Medulla oblongata (tissue), 1 donor: ENCODE data around the gene ECEL1.
A peak's percentile ranks its signal among the peaks of the same experiment; 100 is the strongest.

ENCODE experiments used
- DNase-seq: peaks from one replicate; pipeline ENCODE4 v3.0.0-alpha.2; 2015; ENCODE audit errors: extremely low spot score

Gene ECEL1

GRCh38 chr2:232522623-232523401 lies 35.2 kb upstream of the ECEL1 start:
- DNase-seq = no peak

DNA sequence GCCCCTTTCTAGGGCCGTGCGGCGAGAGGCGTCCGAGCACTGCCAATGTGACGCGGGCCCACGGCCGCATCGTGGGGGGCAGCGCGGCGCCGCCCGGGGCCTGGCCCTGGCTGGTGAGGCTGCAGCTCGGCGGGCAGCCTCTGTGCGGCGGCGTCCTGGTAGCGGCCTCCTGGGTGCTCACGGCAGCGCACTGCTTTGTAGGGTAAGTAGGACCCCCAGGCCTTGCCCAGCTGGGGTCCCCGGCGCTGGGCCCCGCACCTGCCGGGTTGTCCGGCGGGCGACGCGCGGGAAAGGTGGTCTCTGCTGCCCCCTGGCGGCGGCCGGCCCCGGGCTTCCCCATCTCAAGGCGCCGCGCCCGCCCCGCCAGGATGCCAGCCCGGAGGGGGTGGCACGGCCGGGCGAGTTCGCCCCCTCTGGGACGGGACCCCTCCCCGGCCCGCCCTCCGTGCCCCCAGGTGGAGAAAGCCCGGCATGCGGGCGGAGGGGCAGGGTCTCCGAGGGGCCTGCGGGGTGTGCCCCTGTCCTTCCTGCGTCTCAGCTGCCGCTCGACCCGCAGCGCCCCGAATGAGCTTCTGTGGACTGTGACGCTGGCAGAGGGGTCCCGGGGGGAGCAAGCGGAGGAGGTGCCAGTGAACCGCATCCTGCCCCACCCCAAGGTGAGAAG lies 34.5 kb upstream of the ECEL1 start:
- DNase-seq = peak; percentile 28

DNA sequence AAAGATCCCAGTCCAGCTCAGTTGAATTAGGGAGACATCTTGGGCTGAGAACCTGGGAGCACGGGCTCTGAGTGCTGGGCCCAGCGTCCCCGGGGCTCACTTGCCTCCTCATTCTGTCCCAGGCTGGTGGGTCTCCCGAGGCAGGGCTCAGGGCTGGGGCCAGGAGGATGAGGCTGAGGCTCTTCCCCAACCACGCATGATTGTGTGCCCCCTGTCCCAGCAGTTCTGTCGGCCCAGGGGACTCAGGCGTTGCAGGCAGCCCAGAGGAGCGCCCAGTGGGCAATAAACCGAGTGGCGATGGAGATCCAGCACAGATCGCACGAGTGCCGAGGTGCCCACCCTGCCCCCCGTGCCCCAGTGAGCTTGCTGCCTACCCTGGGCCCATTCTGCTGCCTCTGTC lies 33.5 kb upstream of the ECEL1 start:
- DNase-seq = no peak

DNA sequence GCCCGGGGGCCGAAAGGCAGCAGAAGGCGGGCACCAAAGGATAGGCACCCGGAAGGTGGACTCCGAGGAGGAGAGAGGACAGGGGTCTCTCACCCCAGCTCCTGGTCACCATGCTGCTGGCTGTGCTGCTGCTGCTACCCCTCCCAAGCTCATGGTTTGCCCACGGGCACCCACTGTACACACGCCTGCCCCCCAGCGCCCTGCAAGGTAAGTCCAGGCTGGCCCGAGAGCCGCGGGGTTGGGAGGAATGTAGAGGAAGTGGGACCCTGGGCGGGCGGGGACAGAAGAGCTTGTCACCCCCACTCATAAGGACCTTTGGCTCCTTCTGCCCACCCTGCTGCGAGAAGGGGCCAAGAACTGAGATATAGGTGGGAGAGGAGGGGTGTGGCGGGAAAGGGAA lies 32.9 kb upstream of the ECEL1 start:
- DNase-seq = no peak

GRCh38 chr2:232519581-232520438 lies 32.2 kb upstream of the ECEL1 start, which contains the start of gene PRSS56:
Gene PRSS56 (plus strand): TSS chr2:232520388. CDS start chr2:232520599, 211 bp downstream.
- no peak for DNase-seq

DNA sequence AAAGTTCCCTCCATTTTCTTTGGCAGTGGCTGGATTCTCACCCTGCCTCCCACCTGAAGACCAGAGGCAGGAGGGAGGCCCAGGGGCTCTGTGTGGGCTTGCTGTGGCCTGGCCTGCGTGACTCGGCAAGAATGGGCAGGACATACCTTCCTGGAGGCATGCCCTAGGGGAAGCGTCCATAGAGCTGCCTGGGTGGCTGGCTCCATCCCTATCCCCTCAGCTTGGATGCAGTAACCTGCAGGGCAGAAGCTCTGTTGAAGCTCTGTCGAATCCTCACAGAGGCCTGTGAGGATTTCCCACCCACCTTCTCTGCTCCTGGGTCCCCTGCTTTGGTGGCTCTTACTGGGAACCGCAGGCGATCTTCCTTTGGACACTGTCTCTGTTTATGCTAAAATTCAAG lies 31.2 kb upstream of the ECEL1 start:
- DNase-seq = no peak

GRCh38 chr2:232516551-232516950 lies 28.9 kb upstream of the ECEL1 start:
- DNase-seq = no peak

GRCh38 chr2:232515639-232516038 lies 28.0 kb upstream of the ECEL1 start:
- no peak for DNase-seq

DNA sequence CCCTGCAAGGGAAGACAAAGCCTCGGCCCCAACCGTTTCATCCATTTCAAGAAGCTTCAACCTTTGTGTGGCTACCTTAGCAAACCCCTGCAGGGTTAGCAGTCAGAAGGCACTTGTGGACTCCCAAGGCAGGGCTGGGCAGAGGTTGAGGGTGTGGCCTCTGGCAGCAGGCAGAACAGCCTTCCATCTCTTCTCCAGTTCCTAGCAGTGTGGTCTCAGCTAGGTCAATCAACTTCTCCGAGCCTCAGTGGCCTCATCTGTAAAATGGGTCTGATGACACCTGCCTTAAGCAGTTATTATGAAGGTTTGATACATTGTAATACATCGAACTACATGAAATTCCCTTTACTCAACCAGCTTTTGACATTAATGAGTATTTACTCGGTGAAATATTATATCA lies 25.7 kb upstream of the ECEL1 start:
- no peak for DNase-seq

GRCh38 chr2:232512602-232513001 lies 25.0 kb upstream of the ECEL1 start:
- no peak for DNase-seq

- no peak for DNase-seq
These were observed 23.8 kb upstream of the ECEL1 start for GRCh38 chr2:232511336-232511890.

GRCh38 chr2:232508251-232508650 lies 20.6 kb upstream of the ECEL1 start:
- DNase-seq = no peak

- DNase-seq = no peak
These were observed 19.1 kb upstream of the ECEL1 start for GRCh38 chr2:232506709-232507108.

DNA sequence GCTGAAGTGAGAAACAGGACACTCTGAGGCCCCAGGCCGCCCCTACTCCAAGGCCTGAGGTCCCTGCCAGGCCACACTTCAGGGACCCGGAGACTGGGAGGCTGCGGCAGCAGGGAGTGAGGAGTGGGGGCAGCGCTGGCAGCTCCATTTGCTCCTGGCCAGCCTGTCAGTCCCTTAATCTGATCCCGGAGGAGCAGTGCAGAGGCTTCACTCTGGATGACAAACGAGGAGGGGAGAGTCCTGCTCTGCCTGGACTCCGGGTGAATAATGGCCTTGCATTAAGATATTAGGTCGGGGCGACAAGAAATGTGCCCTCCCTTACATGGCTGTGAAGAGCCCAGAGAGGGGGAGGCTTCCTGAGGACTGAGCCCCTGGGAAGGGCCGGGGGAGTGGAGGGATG lies 18.2 kb upstream of the ECEL1 start:
- no peak for DNase-seq

- DNase-seq = no peak
These were observed 16.8 kb upstream of the ECEL1 start for GRCh38 chr2:232504438-232504837.

- no peak for DNase-seq
These were observed 16.2 kb upstream of the ECEL1 start for GRCh38 chr2:232503809-232504323.

DNA sequence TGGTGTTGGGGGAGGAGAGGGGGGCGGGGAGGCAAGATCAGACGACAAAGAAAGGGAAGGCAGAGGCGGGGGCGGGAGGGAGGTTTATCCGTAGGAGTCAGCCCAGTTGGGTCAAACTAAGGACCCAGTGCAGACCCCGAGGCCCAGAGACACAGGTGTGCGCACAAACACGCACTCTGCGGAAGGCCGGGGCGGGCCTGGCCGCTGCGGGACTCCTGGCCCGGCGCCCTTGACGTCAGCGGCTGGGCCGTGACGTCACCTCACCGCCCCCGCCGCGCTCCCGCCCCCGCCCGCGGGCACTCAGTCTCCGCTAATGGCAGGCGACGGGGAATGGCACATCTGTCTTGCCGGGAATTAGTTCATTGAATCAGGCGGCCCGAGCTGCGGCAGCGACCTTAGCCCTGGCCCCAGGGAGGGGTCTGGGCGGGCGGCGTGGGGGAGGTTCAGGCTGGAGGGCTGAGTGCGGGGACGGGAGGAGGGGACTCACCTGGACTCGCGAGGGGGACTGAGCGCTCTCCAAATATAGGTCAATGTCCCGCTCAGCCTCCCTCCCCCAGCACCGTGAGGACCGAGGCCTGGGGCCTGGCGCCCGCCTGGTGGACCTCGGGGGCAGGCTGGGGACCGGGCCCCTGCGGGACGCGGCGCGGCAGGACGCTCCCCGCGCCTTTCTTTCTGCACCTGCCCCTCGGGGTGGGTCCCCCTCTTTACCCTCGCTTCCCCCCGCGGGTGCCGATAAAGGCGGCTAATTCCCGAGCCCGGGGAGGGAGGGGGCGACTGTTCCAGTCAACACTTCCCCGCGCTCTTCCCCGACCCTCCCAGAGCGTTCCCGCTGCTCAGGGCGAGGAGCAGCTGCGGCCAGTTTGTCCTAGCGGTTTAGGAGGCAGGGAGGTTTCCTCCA lies 15.5 kb upstream of the ECEL1 start:
- DNase-seq = peak; percentile 34

- DNase-seq = no peak
These were observed 14.9 kb upstream of the ECEL1 start for GRCh38 chr2:232502511-232502910.

- DNase-seq = no peak
These were observed 14.3 kb upstream of the ECEL1 start for GRCh38 chr2:232501794-232502390.

- DNase-seq = no peak
These were observed 13.7 kb upstream of the ECEL1 start for GRCh38 chr2:232501331-232501771.
